Measurements from ENCODE around the gene SURF1.
"Not testable (repeated sequence)": the region's sequence is repeated elsewhere in the genome, so short reads cannot be mapped to it uniquely, and the experiment has no call there.

The SURF1 gene

GRCh38 chr9:133356391-133357091 is at the start of gene SURF1, which contains the start of gene SURF2:
Gene SURF1, minus strand, starts transcription at chr9:133356487. Its CDS starts 34 bp downstream, at chr9:133356453.
Gene SURF2, plus strand, starts transcription at chr9:133356550. Its CDS starts 43 bp downstream, at chr9:133356593.
- DNase-seq (peak; percentile 94), ATAC-seq (peak; percentile 67)
- Mint-ChIP-seq H3K36me3 (ENCODE audit: low read depth) (peaks cover 26% of the 10 kb centered on the region), H3K4me1 (peaks cover 45% of the 10 kb centered on the region), H3K9me3 (no peaks in the 10 kb centered on the region), H3K27ac (peak within 1 kb of the TSS; percentile 85), H3K4me3 (peak within 1 kb of the TSS; percentile 88), H3K27me3 (no peaks in the 10 kb centered on the region)

- H3K27me3 Mint-ChIP-seq, result no peaks in the 10 kb centered on the region
- H3K4me1 Mint-ChIP-seq, result peaks cover 8% of the 10 kb centered on the region
- ATAC-seq (no peak), DNase-seq (no peak)
- peaks cover 45% of the 10 kb centered on the region for H3K36me3 Mint-ChIP-seq (ENCODE audit: low read depth)
- no peaks in the 10 kb centered on the region for H3K9me3 Mint-ChIP-seq
- no peak overlapping the region for H3K27ac Mint-ChIP-seq
- no peak overlapping the region for H3K4me3 Mint-ChIP-seq
Observed at GRCh38 chr9:133405508-133406438, 49.5 kb upstream of the SURF1 start.

GRCh38 chr9:133404454-133405002 is 48.2 kb upstream of the SURF1 start:
- Mint-ChIP-seq H3K27ac (no peak overlapping the region), H3K36me3 (ENCODE audit: low read depth) (peaks cover 34% of the 10 kb centered on the region), H3K9me3 (no peaks in the 10 kb centered on the region), H3K4me1 (peaks cover 7% of the 10 kb centered on the region), H3K4me3 (no peak overlapping the region), H3K27me3 (no peaks in the 10 kb centered on the region)
- no peak for DNase-seq
- ATAC-seq, result no peak

GRCh38 chr9:133403766-133404453 is 47.6 kb upstream of the SURF1 start:
- H3K4me1 Mint-ChIP-seq, result peaks cover 7% of the 10 kb centered on the region
- H3K4me3 Mint-ChIP-seq, result no peak overlapping the region

GRCh38 chr9:133402689-133403088 is 46.4 kb upstream of the SURF1 start:
- no peaks in the 10 kb centered on the region for H3K9me3 Mint-ChIP-seq
- H3K4me1 Mint-ChIP-seq, result peaks cover 7% of the 10 kb centered on the region
- H3K4me3 Mint-ChIP-seq, result no peak overlapping the region
- H3K27ac Mint-ChIP-seq, result no peak overlapping the region
- DNase-seq (no peak), ATAC-seq (no peak)
- peaks cover 25% of the 10 kb centered on the region for H3K36me3 Mint-ChIP-seq (ENCODE audit: low read depth)
- H3K27me3 Mint-ChIP-seq, result no peaks in the 10 kb centered on the region

More at GRCh38 chr9:133403766-133404453, 47.6 kb upstream of the SURF1 start:
- Mint-ChIP-seq H3K9me3 (no peaks in the 10 kb centered on the region), H3K27ac (no peak overlapping the region), H3K36me3 (ENCODE audit: low read depth) (peaks cover 32% of the 10 kb centered on the region), H3K27me3 (no peaks in the 10 kb centered on the region)
- ATAC-seq (peak; percentile 18), DNase-seq (peak; percentile 62)

- DNase-seq (no peak), ATAC-seq (no peak)
- peaks cover 16% of the 10 kb centered on the region for H3K36me3 Mint-ChIP-seq (ENCODE audit: low read depth)
- H3K27ac Mint-ChIP-seq, result no peak overlapping the region
- H3K4me1 Mint-ChIP-seq, result no peaks in the 10 kb centered on the region
- no peaks in the 10 kb centered on the region for H3K27me3 Mint-ChIP-seq
- H3K9me3 Mint-ChIP-seq, result no peaks in the 10 kb centered on the region
- H3K4me3 Mint-ChIP-seq, result no peak overlapping the region
Observed at GRCh38 chr9:133401588-133401987, 45.3 kb upstream of the SURF1 start.

GRCh38 chr9:133400292-133400691 is 44.0 kb upstream of the SURF1 start:
- Mint-ChIP-seq H3K27ac (no peak overlapping the region), H3K27me3 (no peaks in the 10 kb centered on the region), H3K4me1 (no peaks in the 10 kb centered on the region), H3K9me3 (no peaks in the 10 kb centered on the region), H3K4me3 (no peak overlapping the region), H3K36me3 (ENCODE audit: low read depth) (peaks cover 4% of the 10 kb centered on the region)
- DNase-seq (no peak), ATAC-seq (no peak)

- no peak overlapping the region for H3K4me3 Mint-ChIP-seq
- H3K9me3 Mint-ChIP-seq, result no peaks in the 10 kb centered on the region
- ATAC-seq (no peak), DNase-seq (no peak)
- H3K4me1 Mint-ChIP-seq, result no peaks in the 10 kb centered on the region
- no peaks in the 10 kb centered on the region for H3K27me3 Mint-ChIP-seq
- H3K27ac Mint-ChIP-seq, result no peak overlapping the region
- H3K36me3 Mint-ChIP-seq (ENCODE audit: low read depth), result no peaks in the 10 kb centered on the region
Observed at GRCh38 chr9:133397895-133398294, 41.6 kb upstream of the SURF1 start.

- Mint-ChIP-seq H3K36me3 (ENCODE audit: low read depth) (no peaks in the 10 kb centered on the region), H3K27me3 (no peaks in the 10 kb centered on the region), H3K27ac (no peak overlapping the region), H3K4me3 (no peak overlapping the region), H3K4me1 (no peaks in the 10 kb centered on the region), H3K9me3 (no peaks in the 10 kb centered on the region)
- ATAC-seq, result no peak
- DNase-seq, result no peak
Observed at GRCh38 chr9:133397370-133397769, 41.1 kb upstream of the SURF1 start.

- no peaks in the 10 kb centered on the region for H3K36me3 Mint-ChIP-seq (ENCODE audit: low read depth)
- DNase-seq (no peak), ATAC-seq (peak; percentile 20)
- no peaks in the 10 kb centered on the region for H3K9me3 Mint-ChIP-seq
- H3K4me3 Mint-ChIP-seq, result no peak overlapping the region
- H3K4me1 Mint-ChIP-seq, result no peaks in the 10 kb centered on the region
- no peak overlapping the region for H3K27ac Mint-ChIP-seq
- H3K27me3 Mint-ChIP-seq, result no peaks in the 10 kb centered on the region
Observed at GRCh38 chr9:133396952-133397351, 40.7 kb upstream of the SURF1 start.

GRCh38 chr9:133394687-133395271 is 38.5 kb upstream of the SURF1 start:
- no peaks in the 10 kb centered on the region for H3K36me3 Mint-ChIP-seq (ENCODE audit: low read depth)
- ATAC-seq, result no peak
- no peak for DNase-seq
- no peak overlapping the region for H3K27ac Mint-ChIP-seq
- H3K4me3 Mint-ChIP-seq, result no peak overlapping the region
- H3K4me1 Mint-ChIP-seq, result no peaks in the 10 kb centered on the region
- no peaks in the 10 kb centered on the region for H3K9me3 Mint-ChIP-seq
- H3K27me3 Mint-ChIP-seq, result peaks cover 1% of the 10 kb centered on the region

- Mint-ChIP-seq H3K36me3 (ENCODE audit: low read depth) (no peaks in the 10 kb centered on the region), H3K4me1 (no peaks in the 10 kb centered on the region), H3K27ac (no peak overlapping the region), H3K9me3 (no peaks in the 10 kb centered on the region), H3K27me3 (peaks cover 3% of the 10 kb centered on the region), H3K4me3 (no peak overlapping the region)
- no peak for DNase-seq
- no peak for ATAC-seq
Observed at GRCh38 chr9:133393399-133393798, 37.1 kb upstream of the SURF1 start.

- not testable (repeated sequence) for H3K9me3 Mint-ChIP-seq; DNase-seq; H3K4me1 Mint-ChIP-seq; ATAC-seq; H3K27me3 Mint-ChIP-seq; H3K27ac Mint-ChIP-seq; H3K36me3 Mint-ChIP-seq (ENCODE audit: low read depth); H3K4me3 Mint-ChIP-seq
Observed at GRCh38 chr9:133392308-133392707, 36.0 kb upstream of the SURF1 start.

- H3K27me3 Mint-ChIP-seq; ATAC-seq; H3K27ac Mint-ChIP-seq; H3K9me3 Mint-ChIP-seq; H3K4me3 Mint-ChIP-seq; H3K36me3 Mint-ChIP-seq (ENCODE audit: low read depth); H3K4me1 Mint-ChIP-seq; DNase-seq: not testable (repeated sequence)
Observed at GRCh38 chr9:133391449-133391848, 35.2 kb upstream of the SURF1 start.
